HG03457 (cell line): Measurements from ENCODE around the gene USP49.

ENCODE experiments used
- ATAC-seq: cut with Tn5 transposase; IDR thresholded peaks from one replicate; pipeline ENCODE4 v1.9.1; 2021; ENCODE audit warnings: moderate number of reproducible peaks; ENCODE audit not compliant: unreplicated experiment

Gene USP49

GRCh38 chr6:41759905-41760579 is 135.1 kb downstream of the USP49 start:
- no peak for ATAC-seq

GRCh38 chr6:41759106-41759904 is 135.9 kb downstream of the USP49 start:
- no peak for ATAC-seq

GRCh38 chr6:41758641-41759035 is 136.5 kb downstream of the USP49 start:
- ATAC-seq: no peak

GRCh38 chr6:41757931-41758640 is 137.1 kb downstream of the USP49 start:
- ATAC-seq: no peak

- no peak for ATAC-seq
Measured at GRCh38 chr6:41757271-41757670, 137.9 kb downstream of the USP49 start.

- no peak for ATAC-seq
Measured at GRCh38 chr6:41756354-41756753, 138.8 kb downstream of the USP49 start.

- no peak for ATAC-seq
Measured at GRCh38 chr6:41755895-41756294, 139.3 kb downstream of the USP49 start.

- no peak for ATAC-seq
Measured at GRCh38 chr6:41750374-41750773, 144.8 kb downstream of the USP49 start.

- no peak for ATAC-seq
Measured at GRCh38 chr6:41748542-41748941, 146.6 kb downstream of the USP49 start.

GRCh38 chr6:41748102-41748477 is 147.1 kb downstream of the USP49 start:
- no peak for ATAC-seq

- no peak for ATAC-seq
Measured at GRCh38 chr6:41747256-41748101, 147.7 kb downstream of the USP49 start, which contains the start of gene PGC. TSS of gene PGC (minus strand) at chr6:41747397. CDS start at chr6:41747334, 63 bp downstream.

GRCh38 chr6:41746107-41746506 is 149.1 kb downstream of the USP49 start:
- ATAC-seq: no peak

GRCh38 chr6:41744236-41744787 is 150.9 kb downstream of the USP49 start:
- ATAC-seq: no peak

GRCh38 chr6:41743406-41744235 is 151.6 kb downstream of the USP49 start:
- ATAC-seq: no peak

GRCh38 chr6:41741625-41742490 is 153.3 kb downstream of the USP49 start:
- no peak for ATAC-seq

GRCh38 chr6:41740366-41741162 is 154.6 kb downstream of the USP49 start:
- ATAC-seq: no peak
